ENCODE results near the gene CAD.

DNA sequence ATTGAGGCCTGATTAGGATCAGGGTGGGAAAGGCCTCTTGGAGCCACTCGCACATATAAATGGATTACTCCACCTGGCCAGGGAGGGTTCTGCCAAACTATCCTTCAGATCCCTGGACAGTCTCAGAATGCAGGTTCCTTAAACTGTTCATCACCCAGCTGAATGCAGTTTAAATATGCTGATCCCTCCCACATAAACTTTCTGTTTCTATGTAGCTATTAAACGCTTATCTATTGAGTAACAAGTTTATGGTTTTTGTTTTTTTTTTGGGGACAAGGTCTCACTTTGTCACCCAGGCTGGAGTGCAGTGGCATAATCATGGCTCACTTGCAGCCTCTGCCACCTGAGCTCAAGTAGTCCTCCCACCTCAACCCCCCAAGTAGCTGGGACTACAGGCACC, 1.9 kb downstream of the CAD start:
- TF ChIP-seq ZBTB7A (IDR thresholded peaks at IDR 0.05; ENCODE audit: borderline replicate concordance, control insufficient read depth, low read depth, low read length) (no peak), HNRNPLL (IDR thresholded peaks at IDR 0.05; ENCODE audit: low read depth, low read length, poor library complexity, severe bottlenecking) (no peak)
